ENCODE measurements around the gene MYO3A.

Gene MYO3A

DNA sequence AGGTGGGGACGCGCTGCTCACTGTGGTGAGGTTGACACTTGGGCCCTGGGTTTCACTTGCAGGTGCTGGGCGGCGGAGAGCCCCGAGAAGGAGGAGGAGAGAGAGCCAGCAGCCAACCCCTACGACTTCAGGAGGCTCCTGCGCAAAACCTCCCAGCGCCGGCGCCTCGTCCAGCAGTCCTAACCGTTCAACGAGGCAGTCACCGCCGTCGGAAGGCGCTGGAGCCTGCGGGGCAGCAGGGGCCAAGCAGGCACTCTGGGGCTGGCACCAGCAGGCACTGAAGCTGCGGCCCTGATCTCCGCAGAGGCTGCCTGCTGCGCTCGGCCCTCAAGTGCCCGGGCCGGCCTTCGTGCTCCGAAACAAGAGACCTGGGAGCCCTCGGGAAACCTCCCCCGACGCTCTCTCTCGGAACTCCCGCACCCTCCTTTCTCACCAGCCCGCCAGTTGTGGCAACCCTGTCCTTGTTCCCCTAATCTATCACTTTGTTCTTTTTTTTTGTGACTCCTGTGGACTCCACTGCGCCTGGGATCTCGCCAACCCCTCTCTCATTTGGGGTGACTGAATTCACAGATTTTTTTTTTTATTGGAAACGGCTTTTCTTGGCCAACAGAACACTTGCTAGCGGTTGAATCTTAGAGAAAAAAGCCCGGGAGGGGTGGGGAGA, 277.9 kb downstream of the MYO3A start:
- FAIRE-seq = no peak
- TF ChIP-seq, protein P1, sequence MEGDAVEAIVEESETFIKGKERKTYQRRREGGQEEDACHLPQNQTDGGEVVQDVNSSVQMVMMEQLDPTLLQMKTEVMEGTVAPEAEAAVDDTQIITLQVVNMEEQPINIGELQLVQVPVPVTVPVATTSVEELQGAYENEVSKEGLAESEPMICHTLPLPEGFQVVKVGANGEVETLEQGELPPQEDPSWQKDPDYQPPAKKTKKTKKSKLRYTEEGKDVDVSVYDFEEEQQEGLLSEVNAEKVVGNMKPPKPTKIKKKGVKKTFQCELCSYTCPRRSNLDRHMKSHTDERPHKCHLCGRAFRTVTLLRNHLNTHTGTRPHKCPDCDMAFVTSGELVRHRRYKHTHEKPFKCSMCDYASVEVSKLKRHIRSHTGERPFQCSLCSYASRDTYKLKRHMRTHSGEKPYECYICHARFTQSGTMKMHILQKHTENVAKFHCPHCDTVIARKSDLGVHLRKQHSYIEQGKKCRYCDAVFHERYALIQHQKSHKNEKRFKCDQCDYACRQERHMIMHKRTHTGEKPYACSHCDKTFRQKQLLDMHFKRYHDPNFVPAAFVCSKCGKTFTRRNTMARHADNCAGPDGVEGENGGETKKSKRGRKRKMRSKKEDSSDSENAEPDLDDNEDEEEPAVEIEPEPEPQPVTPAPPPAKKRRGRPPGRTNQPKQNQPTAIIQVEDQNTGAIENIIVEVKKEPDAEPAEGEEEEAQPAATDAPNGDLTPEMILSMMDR (IDR thresholded peaks at IDR 0.05; ENCODE audit: insufficient read depth, missing control alignments) = no peak
- no peak for DNase-seq (ENCODE audit: insufficient read length, low spot score)

DNA sequence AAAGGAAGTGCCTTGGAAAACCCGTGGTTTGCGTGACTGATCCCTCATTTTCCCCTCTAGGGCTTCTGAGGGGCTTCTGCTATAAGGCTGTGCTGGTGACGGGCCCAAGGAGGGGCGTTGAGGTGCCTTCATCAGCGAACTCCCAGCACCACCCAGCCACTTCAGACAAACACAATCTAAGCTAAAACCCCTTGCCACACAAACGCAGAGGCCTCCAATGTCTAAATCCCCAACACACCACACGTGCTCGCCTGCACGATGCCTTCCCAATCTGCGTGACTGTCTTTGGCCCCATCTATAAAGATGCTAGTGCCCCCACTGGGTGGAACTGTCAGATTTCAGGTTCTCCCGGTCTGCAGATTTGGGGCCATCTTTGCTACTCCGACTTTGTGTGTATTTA, 278.5 kb downstream of the MYO3A start:
- DNase-seq (ENCODE audit: insufficient read length, low spot score) = no peak
- FAIRE-seq = no peak
- TF ChIP-seq, protein P1 (IDR thresholded peaks at IDR 0.05; ENCODE audit: insufficient read depth, missing control alignments) = no peak

DNA sequence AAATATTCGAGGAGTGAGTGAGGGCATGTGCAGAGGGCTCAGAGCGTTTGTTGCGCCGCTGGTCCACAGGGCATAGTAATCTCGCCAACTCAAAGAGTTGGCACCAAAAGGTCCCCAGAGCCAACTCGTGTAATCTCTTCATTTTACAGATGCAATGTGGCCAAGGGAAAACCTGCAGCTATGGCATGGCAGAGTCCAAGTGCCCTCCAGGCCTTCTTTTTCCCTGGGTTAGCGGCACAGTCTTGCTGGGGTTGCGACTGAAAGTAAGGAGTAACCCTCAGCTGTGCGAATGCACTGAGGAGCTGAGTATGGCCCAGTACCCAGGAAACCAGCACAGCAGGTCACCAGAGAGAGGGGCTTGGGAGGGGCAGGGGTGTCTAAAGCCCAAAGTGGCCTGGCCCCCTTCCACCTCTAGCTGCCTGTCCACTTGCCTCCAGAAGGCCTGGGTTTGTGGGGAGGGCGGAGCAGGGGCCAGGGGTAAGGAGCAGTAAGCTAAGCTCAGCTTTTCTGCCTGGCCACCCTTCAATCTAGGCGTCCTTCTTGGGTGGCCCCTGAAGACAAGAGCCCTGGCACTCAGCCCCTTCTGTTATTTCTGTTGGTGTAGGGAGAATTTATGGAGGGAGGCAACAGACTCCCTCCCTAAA, 279.2 kb downstream of the MYO3A start:
- FAIRE-seq (no peak), DNase-seq (ENCODE audit: insufficient read length, low spot score) (no peak)
- TF ChIP-seq, protein P1 (IDR thresholded peaks at IDR 0.05; ENCODE audit: insufficient read depth, missing control alignments) = no peak

DNA sequence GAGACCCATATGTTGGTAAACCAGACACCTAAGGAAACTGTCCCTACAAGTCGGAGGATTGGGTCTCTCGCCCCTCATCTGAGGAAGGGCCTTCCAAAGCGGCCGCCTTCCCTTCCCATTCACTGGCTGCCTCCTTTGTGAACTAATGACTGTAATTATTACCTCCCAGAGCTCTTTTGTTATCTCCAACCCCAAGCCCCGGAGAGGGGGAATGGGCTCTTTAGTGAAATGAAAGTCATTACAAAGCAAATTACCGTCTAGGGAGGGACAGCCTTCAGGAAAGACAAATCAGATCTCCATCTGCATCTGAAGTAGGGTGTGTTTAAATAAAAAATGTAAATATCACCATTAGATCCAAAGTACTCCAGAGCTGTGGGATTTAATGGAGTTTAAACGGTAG, 280.0 kb downstream of the MYO3A start:
- no peak for DNase-seq (ENCODE audit: insufficient read length, low spot score)
- FAIRE-seq = no peak
- TF ChIP-seq, protein P1 (IDR thresholded peaks at IDR 0.05; ENCODE audit: insufficient read depth, missing control alignments) = no peak

DNA sequence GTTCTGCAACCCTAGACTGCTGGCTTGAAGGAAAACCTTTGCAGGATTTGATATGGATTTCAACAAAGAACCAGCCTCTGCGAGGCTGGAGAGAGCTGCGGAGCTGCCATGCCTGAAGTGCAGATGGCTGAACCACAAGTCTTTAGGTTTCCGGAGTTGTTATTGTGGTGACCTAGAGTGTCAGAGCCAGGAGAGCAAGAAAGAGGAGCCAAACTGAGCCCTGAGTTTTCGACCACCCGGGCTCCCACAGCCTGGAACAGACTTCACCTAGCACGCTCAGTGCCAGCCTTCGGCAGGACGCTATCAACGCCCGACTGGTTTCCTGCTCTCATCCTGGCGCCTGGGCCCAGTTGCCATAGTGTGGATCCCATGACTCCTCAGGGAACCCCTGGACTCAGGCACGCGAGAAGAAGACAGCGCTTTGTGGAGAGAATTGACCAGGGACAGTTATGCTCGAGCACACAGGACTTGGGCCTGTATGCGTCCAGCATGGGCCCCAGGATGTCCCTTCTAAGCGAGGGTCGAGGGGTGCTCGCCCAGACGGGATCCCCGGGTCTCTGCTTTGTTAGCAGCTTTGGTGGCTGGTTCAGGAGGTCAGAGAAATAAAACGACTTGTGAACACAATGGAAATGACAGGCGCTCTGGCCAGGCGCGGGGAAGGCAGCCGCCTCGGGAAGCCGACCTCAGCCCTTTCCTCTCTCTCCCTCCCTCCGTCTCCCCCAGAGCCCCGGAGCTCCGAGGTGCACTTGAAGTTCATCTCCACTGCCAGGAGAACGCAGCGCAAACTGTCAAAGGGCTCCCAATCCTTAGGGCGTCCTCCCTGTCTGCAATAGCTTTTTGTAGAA, 280.7 kb downstream of the MYO3A start:
- TF ChIP-seq, protein P1 (IDR thresholded peaks at IDR 0.05; ENCODE audit: insufficient read depth, missing control alignments) = no peak
- DNase-seq (ENCODE audit: insufficient read length, low spot score) = no peak
- no peak for FAIRE-seq

DNA sequence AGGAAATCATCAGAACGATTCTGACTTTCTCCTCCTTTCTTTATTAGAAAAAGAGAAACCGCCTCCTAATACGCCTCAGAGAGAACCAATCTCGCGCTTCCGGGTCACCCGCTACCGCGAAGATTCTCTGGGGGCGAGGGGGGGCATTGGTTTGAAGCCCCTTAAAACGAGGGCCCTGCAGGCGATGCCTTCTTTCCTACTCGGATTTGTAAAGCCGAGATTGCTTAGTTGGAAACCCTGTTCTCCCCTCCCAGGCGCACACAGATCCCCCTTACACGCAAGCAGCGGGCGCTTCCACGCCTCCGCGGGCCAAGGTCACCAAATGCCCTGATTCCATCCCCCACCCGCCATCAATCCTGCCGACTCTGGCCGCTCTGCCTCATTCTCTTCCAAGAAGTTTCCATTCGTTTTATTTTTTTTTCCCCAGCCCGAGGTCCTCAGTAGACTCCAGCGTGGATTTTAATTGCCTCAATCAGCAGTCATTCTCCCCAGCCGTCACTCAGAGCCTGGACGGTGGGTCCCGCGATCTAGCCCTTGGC, 281.4 kb downstream of the MYO3A start:
- FAIRE-seq (no peak), DNase-seq (ENCODE audit: insufficient read length, low spot score) (no peak)
- TF ChIP-seq, protein P1 (IDR thresholded peaks at IDR 0.05; ENCODE audit: insufficient read depth, missing control alignments) = no peak

Data from D721Med (cell line).